ENCODE data around the gene TAS2R16.

TAS2R16 gene, protein sequence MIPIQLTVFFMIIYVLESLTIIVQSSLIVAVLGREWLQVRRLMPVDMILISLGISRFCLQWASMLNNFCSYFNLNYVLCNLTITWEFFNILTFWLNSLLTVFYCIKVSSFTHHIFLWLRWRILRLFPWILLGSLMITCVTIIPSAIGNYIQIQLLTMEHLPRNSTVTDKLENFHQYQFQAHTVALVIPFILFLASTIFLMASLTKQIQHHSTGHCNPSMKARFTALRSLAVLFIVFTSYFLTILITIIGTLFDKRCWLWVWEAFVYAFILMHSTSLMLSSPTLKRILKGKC

DNA sequence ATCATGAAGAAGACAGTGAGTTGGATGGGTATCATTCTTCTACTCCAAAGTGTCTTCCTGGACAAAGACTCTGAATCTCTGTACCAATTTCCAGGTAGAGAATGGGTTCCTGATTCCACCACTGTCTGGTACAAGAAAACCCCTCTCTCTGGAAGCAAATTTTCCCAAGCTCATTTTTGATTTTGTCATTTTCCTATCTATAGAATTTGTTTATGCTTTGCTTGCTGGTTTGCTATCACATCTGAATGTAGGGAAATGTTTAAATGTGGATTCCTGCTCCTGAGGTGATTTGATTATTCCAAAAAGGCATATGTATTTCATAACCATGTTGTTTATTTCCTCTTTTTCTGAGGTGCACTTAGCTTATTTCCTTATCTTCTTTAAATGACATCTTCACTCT, at the start of gene TAS2R16:
Gene TAS2R16, minus strand, starts transcription at position 101 of the 400 bp plus-strand sequence. Its CDS starts 66 bp downstream, at position 35.
- no peak within 1 kb of the TSS for H3K4me3 ChIP-seq
- TF ChIP-seq, protein P1, sequence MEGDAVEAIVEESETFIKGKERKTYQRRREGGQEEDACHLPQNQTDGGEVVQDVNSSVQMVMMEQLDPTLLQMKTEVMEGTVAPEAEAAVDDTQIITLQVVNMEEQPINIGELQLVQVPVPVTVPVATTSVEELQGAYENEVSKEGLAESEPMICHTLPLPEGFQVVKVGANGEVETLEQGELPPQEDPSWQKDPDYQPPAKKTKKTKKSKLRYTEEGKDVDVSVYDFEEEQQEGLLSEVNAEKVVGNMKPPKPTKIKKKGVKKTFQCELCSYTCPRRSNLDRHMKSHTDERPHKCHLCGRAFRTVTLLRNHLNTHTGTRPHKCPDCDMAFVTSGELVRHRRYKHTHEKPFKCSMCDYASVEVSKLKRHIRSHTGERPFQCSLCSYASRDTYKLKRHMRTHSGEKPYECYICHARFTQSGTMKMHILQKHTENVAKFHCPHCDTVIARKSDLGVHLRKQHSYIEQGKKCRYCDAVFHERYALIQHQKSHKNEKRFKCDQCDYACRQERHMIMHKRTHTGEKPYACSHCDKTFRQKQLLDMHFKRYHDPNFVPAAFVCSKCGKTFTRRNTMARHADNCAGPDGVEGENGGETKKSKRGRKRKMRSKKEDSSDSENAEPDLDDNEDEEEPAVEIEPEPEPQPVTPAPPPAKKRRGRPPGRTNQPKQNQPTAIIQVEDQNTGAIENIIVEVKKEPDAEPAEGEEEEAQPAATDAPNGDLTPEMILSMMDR (IDR thresholded peaks at IDR 0.05): no peak

DNA sequence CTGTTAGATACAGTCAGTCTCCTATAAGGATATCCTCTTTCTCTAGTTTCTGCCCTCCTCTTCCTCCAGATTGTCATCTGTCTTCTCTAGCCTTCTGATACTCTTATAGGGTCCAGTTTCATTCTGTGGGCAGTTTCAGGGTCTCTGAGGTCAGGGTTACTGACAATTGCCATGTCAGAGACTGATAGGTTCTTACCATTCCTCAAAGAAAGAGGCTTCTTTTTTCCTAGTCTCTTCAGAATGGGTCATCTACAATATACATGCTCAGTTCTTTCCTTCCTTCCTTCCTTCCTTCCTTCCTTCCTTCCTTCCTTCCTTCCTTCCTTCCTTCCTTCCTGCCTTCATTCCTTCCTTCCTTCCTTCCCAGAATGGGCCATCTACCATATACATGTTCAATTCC, 48.1 kb upstream of the TAS2R16 start:
- no peak for DNase-seq (ENCODE audit: low spot score)
- H3K27ac ChIP-seq: no peak overlapping the region
- TF ChIP-seq, protein P1 (IDR thresholded peaks at IDR 0.05): no peak
- H3K4me3 ChIP-seq: no peak overlapping the region

More for the DNA sequence above, at the start of gene TAS2R16:
- H3K27ac ChIP-seq: no peak within 1 kb of the TSS
- DNase-seq (ENCODE audit: low spot score): no peak

DNA sequence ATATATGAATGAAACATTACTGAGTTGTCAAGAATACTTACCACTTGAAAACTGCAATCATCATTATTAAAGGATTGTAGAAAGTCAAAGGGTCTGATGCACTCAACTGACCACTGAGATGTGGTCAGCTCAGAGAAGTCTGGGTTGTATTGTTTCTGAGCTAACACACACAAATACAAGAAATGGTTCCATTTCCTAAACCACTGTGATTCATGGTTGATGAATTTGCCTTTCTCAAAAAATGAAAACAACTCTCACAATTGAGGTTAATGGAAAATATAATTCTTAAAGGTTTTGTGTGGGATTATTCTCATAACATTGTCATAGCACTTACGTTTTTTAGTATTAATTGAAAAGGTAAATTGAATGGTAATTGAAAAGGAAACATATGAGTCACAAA, 45.6 kb upstream of the TAS2R16 start:
- Histone ChIP-seq H3K4me3 (no peak overlapping the region), H3K27ac (no peak overlapping the region)
- DNase-seq (ENCODE audit: low spot score): no peak
- TF ChIP-seq, protein P1 (IDR thresholded peaks at IDR 0.05): no peak

DNA sequence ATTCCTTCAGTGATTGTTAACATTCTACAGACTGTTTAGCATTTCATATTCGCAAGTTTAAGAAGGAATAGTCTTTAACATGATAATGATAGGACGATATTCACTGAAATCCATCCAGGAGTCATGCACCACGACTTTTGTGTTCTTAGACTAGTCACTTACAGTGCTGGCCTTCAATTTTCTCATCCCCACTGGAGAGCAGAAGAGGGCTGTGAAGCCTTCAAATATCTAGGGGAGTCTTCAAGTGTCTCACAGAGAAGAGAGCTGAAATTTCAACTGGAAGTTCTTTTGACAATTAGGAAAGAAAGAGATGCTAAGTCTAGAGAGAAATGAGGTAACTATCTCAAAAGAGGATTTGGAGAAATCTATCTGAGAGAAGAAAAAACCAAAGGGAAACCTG, 43.8 kb upstream of the TAS2R16 start:
- Histone ChIP-seq H3K4me3 (no peak overlapping the region), H3K27ac (no peak overlapping the region)
- DNase-seq (ENCODE audit: low spot score): no peak
- TF ChIP-seq, protein P1 (IDR thresholded peaks at IDR 0.05): no peak

DNA sequence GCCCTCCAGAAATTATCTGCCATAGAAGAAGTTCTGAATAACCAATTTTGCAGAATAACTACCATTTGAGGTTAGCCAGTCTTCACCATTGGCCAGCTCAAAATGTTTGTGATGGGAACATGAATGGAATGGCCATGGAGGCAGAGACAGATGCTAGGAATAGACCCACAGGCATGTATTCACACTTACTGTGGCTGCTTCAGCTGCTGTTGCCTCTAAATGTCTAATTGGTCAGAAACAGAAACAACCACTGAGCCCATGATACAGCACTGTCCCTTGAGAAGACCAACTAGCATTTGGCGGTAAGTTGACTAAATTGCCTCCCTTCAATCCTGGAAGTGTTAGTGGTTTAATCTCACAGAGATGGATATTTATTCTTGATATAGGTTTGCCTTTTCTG, 38.6 kb upstream of the TAS2R16 start:
- Histone ChIP-seq H3K27ac (no peak overlapping the region), H3K4me3 (no peak overlapping the region)
- TF ChIP-seq, protein P1 (IDR thresholded peaks at IDR 0.05): no peak
- DNase-seq (ENCODE audit: low spot score): no peak

DNA sequence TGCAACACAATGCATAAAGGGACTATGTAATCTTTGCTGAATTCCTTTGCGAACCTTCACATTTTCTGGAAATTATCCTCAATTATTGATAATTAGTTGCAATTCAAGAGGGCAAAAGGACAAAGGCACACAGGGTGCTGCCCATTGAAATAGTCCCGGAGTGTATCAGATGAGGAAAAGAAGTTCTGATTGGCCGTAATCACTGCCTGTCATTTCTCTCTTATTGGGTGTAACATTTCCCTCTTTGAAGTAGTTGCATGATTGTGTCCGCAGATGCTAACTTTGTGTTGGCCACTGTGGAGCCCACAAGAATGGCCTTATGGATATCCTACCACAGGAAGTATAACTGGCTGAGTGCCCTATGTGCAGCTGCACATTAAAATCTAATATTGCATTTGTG, 35.1 kb upstream of the TAS2R16 start:
- H3K4me3 ChIP-seq: no peak overlapping the region
- TF ChIP-seq, protein P1 (IDR thresholded peaks at IDR 0.05): no peak
- H3K27ac ChIP-seq: no peak overlapping the region
- no peak for DNase-seq (ENCODE audit: low spot score)

DNA sequence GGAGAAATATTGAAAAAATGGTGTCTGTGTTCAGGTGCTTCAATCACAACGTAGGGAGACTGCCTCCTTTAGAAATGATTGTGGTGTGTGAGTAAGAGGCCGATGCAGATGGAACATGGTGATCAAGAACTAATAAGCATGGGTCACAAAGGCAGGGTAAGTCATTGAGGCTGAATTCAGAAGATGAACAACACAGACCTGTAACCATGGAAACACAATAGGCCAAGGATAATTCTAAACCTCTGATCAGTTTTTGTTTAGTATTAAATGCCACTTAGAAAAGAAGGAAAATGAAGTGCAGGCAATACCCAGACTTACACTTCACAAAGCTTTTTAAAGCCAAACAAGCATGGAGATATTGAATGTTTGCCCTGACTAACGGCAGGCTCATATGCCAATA, 32.8 kb upstream of the TAS2R16 start:
- TF ChIP-seq, protein P1 (IDR thresholded peaks at IDR 0.05): no peak
- H3K27ac ChIP-seq: no peak overlapping the region
- H3K4me3 ChIP-seq: no peak overlapping the region
- no peak for DNase-seq (ENCODE audit: low spot score)
